Activated T-helper 17 cell treated with anti-CD3 and anti-CD28 coated beads, Interleukin-2, amount 50 U/mL, for 72 hours (primary cell): ENCODE results near the gene MBD5. TPM values are rescaled to one million over a fixed set of nuclear protein-coding genes. Genes with fewer than 3 reads are reported as not detected.

Source experiments
- ATAC-seq: fragments of 150-1000 bp; cut with Tn5 transposase; replicated peaks from 2 replicates; pipeline ENCODE4 v1.10.0; 2021; ENCODE audit warnings: mild to moderate bottlenecking, moderate library complexity
- H3K27ac Mint-ChIP-seq: one replicate; pipeline ENCODE4 v1.8.0; 2022; ENCODE audit warnings: mixed read lengths
- H3K27me3 Mint-ChIP-seq: one replicate; pipeline ENCODE4 v1.8.0; 2022; ENCODE audit warnings: mixed read lengths
- H3K36me3 Mint-ChIP-seq: one replicate; pipeline ENCODE4 v1.8.0; 2022; ENCODE audit warnings: low read depth, mild to moderate bottlenecking, mixed read lengths
- H3K4me1 Mint-ChIP-seq: one replicate; pipeline ENCODE4 v1.8.0; 2022; ENCODE audit warnings: mixed read lengths
- H3K4me3 Mint-ChIP-seq: one replicate; pipeline ENCODE4 v1.8.0; 2022; ENCODE audit warnings: mild to moderate bottlenecking, mixed read lengths
- H3K9me3 Mint-ChIP-seq: one replicate; pipeline ENCODE4 v1.8.0; 2022; ENCODE audit warnings: mixed read lengths
- total RNA-seq, 2 donors: library from RNA; stranded (reverse); gene quantifications; one replicate each; pipeline ENCODE4 v1.2.3, GENCODE V29; 2022

Gene MBD5
- total RNA-seq, 2 donors from 2014 or later = 33.5 to 55.7 TPM

DNA sequence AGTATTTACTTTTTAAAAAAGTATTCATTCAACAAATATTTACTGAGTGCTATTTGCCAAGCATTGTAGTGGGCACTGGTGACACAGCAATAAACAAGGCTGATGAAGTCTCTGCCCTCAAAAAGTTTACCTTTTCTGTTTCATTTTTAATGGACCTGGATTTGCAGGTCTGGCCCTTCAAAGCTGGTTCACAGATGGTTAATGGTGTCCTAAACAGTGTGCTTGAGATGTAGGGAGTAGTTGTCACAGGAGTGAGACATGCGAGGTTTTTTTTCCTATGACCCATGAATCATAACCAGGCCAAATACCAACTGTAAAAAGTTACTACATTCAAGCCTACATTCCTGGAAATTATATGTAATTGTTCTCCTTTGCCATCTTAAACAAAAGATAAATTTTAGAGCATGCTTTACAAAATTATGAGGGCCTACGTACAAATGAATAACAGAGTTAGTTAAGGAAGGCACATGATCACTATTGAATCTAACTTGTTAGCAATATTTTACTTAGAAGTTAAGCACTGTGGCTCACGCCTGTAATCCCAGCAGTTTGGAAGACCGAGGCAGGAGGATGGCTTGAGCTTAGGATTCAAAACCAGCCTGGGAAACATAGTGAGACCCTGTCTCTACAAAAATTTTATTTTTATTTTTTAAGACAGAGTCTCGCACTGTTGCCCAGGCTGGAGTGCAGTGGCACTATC, 223.9 kb downstream of the MBD5 start:
- Mint-ChIP-seq H3K4me3 (no peak overlapping the region), H3K9me3 (peaks cover 3% of the 10 kb centered on the region), H3K27me3 (no peaks in the 10 kb centered on the region), H3K36me3 (peaks cover 20% of the 10 kb centered on the region), H3K4me1 (no peaks in the 10 kb centered on the region), H3K27ac (no peak overlapping the region)
- no peak for ATAC-seq

DNA sequence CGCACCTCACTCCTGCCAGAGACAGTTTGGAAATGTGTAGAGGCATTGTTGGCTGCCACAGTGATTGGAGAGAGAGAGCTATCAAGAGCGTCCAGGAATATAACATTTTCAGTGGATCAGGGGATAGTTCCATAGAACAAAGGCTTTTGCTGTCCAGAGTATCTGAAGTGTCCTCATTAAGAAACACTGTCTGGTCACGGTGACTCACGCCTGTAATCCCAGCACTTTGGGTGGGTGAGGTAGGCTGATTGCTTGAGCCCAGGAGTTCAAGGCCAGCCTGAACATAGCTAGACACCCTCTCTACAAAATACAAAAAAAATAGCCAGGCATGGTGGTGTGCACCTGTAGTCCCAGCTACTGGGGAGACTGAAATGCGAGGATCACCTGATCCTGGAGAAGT, 231.1 kb downstream of the MBD5 start:
- H3K27me3 Mint-ChIP-seq = no peaks in the 10 kb centered on the region
- peaks cover 29% of the 10 kb centered on the region for H3K36me3 Mint-ChIP-seq
- H3K4me3 Mint-ChIP-seq = no peak overlapping the region
- no peak overlapping the region for H3K27ac Mint-ChIP-seq
- no peaks in the 10 kb centered on the region for H3K4me1 Mint-ChIP-seq
- ATAC-seq = no peak
- H3K9me3 Mint-ChIP-seq = peaks cover 12% of the 10 kb centered on the region

DNA sequence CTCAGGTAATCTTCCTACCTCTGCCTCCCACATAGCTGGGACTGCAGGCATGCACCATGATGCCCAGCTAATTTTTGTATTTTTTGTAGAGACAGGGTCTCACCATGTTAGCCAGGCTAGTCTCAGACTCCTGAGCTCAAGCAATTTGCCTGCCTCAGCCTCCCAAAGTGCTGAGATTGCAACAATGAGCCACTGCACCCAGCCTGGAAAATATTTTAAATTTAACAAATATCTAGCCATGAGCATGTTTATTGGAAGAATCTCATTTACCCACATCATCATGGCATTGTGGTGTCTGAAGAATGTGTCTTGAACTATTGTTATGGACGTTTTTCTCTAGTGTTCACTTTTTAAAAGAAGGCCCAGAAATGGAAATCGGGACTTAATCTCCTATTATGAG, 231.8 kb downstream of the MBD5 start:
- Mint-ChIP-seq H3K36me3 (peaks cover 29% of the 10 kb centered on the region), H3K9me3 (peaks cover 12% of the 10 kb centered on the region), H3K27me3 (no peaks in the 10 kb centered on the region), H3K4me3 (no peak overlapping the region), H3K4me1 (no peaks in the 10 kb centered on the region), H3K27ac (no peak overlapping the region)
- no peak for ATAC-seq

DNA sequence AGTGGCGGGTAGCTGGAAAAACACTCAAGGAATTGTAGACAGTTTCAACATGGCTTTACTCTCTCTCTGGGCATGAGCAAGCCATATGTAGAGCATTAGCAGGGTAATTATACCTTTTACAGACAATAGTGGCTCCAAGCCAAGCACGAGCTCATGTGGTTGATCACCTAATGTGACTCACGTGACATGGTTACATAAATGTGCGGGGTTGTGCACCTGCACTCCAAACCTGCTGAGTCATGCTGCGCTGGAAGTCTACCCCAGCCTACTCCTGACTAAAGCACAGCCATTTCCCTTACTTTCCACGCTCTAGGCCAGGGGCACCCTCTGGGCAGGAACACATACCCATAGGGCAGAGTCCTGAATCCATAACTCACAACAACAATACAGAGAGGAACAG, 232.8 kb downstream of the MBD5 start:
- Mint-ChIP-seq H3K4me1 (no peaks in the 10 kb centered on the region), H3K27ac (no peak overlapping the region), H3K27me3 (no peaks in the 10 kb centered on the region), H3K4me3 (no peak overlapping the region), H3K9me3 (peaks cover 12% of the 10 kb centered on the region), H3K36me3 (peaks cover 29% of the 10 kb centered on the region)
- no peak for ATAC-seq

DNA sequence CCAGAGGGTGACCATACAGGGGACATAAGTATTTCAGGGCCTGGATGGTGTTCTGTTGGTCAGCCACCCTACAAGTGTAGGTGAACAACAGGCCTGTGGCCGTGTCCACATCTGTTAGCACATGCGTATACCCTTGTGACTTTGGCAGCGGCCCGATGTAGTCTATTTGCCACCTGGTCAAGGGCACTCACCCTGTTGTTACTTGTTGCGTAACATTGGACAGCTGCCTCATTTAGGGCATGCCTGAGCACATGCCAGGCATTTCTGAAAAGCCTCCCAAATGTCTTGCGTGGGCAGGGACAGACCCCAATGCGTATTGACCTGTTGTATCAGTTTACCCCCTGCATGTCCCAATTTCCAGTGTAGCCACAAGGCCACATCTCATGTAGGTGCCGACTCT, 235.0 kb downstream of the MBD5 start:
- Mint-ChIP-seq H3K27me3 (no peaks in the 10 kb centered on the region), H3K4me3 (no peak overlapping the region), H3K4me1 (no peaks in the 10 kb centered on the region), H3K9me3 (peaks cover 16% of the 10 kb centered on the region), H3K27ac (no peak overlapping the region), H3K36me3 (peaks cover 24% of the 10 kb centered on the region)
- no peak for ATAC-seq

DNA sequence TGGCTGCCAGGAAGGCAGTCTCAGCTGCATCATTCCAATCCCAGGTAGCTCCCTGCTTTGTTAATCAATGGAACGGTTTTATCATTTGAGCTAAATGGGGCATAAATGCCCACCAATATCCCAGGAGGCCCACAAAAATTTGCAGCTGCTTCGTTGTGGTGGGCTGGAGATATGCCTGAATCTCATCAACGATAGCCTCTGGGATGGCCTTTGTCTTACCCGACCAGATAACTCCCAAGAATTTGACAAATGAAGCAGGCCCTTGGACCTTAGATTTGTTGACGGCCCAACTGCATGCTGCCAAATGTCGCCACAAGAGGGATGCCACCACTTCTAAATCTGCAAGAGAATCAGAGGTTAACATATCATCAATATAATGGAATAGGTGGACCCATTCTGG, 236.4 kb downstream of the MBD5 start:
- H3K9me3 Mint-ChIP-seq = peaks cover 16% of the 10 kb centered on the region
- ATAC-seq = no peak
- H3K27me3 Mint-ChIP-seq = no peaks in the 10 kb centered on the region
- no peak overlapping the region for H3K27ac Mint-ChIP-seq
- no peak overlapping the region for H3K4me3 Mint-ChIP-seq
- H3K4me1 Mint-ChIP-seq = no peaks in the 10 kb centered on the region
- peaks cover 17% of the 10 kb centered on the region for H3K36me3 Mint-ChIP-seq

DNA sequence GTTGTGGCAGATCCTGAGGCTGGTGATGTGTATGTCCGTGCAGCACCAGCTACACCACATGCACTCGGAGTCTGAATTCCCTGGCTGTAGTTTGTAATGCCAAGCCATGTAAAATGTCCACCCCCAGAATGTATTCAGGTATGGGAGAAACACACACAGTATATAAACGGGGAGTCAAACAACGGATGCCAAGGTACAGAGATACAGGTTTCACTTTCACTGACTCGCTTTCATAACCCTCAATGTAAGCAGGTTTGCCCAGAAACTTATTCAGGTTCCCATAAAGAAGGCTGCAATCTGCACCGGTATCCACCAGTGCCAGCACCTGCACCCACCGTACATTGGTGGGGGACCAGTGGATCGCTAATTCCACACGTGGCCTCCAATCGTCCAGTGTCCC, 237.2 kb downstream of the MBD5 start:
- Mint-ChIP-seq H3K27me3 (no peaks in the 10 kb centered on the region), H3K4me1 (no peaks in the 10 kb centered on the region), H3K9me3 (peaks cover 12% of the 10 kb centered on the region), H3K27ac (no peak overlapping the region), H3K36me3 (peaks cover 15% of the 10 kb centered on the region), H3K4me3 (no peak overlapping the region)
- no peak for ATAC-seq

DNA sequence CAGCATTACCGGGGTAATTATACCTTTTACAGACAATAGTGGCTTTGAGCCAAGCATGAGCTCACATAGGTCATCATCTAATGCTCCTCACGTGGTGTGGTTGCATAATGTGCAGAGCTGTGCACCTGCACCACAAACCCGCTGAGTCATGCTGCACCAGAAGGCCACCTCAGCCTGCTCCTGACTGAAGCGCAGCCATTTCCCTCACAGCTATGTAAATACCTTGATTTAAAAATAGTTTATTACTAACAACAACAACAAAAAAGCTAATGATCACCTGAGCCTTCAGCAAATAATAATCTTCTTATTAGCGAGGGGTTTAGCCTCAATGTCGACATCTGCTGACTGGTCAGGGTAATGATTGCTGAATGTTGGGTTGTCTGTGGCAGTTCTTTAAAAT, 238.8 kb downstream of the MBD5 start:
- Mint-ChIP-seq H3K9me3 (peaks cover 4% of the 10 kb centered on the region), H3K27me3 (no peaks in the 10 kb centered on the region), H3K4me1 (no peaks in the 10 kb centered on the region), H3K4me3 (no peak overlapping the region), H3K27ac (no peak overlapping the region), H3K36me3 (peaks cover 5% of the 10 kb centered on the region)
- ATAC-seq = no peak

DNA sequence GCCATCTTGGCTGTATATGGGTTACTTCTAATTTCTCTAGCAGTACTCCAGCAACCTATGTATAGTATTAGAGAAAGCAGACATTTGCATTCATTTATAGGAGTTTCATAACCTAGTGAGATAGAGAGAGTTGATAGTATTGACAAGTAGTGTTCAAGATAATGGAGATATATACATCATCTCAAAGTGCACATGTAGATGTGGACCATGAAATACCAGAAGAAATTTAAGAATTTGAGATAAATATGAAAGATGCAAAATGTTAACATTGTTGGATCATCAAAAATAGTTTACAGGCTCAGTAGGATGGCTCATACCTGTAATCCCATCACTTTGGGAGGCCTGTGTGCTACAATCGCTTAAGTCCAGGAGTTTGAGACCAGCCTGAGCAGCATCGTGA, 243.0 kb downstream of the MBD5 start:
- no peak for ATAC-seq
- Mint-ChIP-seq H3K36me3 (peaks cover 5% of the 10 kb centered on the region), H3K9me3 (peaks cover 4% of the 10 kb centered on the region), H3K4me3 (no peak overlapping the region), H3K4me1 (no peaks in the 10 kb centered on the region), H3K27me3 (no peaks in the 10 kb centered on the region), H3K27ac (no peak overlapping the region)

DNA sequence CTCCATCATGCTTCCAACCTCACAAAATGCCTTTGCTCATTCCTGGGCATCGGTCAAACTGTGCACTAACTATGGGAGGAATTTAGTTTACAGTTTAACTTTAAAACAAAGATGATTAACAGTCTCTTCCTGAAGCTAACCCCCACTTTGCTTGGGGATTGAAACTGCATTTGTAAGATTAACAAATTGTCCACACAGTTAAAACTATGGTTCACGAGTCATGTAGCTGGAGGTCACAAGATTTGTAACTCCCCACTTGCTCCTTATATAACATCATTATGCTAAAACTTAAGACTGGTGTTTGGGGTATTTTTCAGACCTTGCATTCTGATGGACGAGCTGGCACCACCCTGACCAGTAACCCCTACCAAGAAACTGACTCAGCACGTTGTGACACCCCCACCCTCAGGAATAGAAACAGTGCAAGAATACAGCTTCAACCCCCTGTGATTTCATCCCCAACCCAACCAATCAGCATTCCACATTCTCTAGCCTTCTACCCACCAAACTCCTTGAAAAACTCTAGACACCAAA, 252.3 kb downstream of the MBD5 start:
- H3K4me3 Mint-ChIP-seq = no peak overlapping the region
- no peaks in the 10 kb centered on the region for H3K4me1 Mint-ChIP-seq
- ATAC-seq = no peak
- H3K9me3 Mint-ChIP-seq = no peaks in the 10 kb centered on the region
- H3K36me3 Mint-ChIP-seq = peaks cover 22% of the 10 kb centered on the region
- H3K27me3 Mint-ChIP-seq = no peaks in the 10 kb centered on the region
- no peak overlapping the region for H3K27ac Mint-ChIP-seq

DNA sequence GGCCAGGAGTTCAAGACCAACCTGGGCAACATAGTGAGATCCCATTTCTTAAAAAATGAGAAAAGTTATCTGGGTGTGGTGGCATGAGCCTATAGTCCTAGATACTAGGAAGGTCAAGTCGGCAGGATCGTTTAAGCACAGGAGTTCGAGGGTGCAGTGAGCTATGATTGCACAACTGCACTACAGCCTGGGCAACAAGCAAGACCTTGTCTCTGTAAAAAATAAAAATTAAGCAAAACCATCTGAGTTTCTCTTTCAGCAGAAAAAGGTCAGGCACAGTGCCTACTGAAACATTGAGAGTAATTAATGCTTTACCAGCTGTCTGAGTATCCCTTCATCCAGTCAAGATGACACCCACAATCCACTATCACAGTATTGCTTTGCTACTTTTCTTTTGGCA, 258.3 kb downstream of the MBD5 start:
- no peaks in the 10 kb centered on the region for H3K9me3 Mint-ChIP-seq
- no peaks in the 10 kb centered on the region for H3K36me3 Mint-ChIP-seq
- H3K4me1 Mint-ChIP-seq = no peaks in the 10 kb centered on the region
- no peak for ATAC-seq
- no peak overlapping the region for H3K27ac Mint-ChIP-seq
- no peaks in the 10 kb centered on the region for H3K27me3 Mint-ChIP-seq
- H3K4me3 Mint-ChIP-seq = no peak overlapping the region

DNA sequence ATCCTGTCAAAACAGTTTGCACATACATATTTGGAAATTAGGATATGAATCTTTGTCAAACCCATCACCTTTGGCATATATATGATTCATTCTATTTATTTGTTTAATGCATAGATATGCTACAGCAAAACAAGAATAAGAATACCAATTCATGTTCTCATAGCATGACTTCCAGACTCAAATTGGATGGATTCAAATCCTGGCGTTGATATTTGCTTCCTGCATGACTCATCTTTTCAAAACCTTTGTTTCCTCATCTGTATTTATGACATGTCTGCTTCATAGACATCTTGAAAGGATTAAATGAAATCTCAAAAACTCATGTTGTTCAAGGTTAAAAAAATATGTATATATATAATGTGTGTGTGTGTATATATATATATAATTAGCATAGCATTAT, 261.3 kb downstream of the MBD5 start:
- no peak for ATAC-seq
- Mint-ChIP-seq H3K27me3 (no peaks in the 10 kb centered on the region), H3K36me3 (peaks cover 11% of the 10 kb centered on the region), H3K4me1 (no peaks in the 10 kb centered on the region), H3K9me3 (peaks cover 3% of the 10 kb centered on the region), H3K4me3 (no peak overlapping the region), H3K27ac (no peak overlapping the region)

DNA sequence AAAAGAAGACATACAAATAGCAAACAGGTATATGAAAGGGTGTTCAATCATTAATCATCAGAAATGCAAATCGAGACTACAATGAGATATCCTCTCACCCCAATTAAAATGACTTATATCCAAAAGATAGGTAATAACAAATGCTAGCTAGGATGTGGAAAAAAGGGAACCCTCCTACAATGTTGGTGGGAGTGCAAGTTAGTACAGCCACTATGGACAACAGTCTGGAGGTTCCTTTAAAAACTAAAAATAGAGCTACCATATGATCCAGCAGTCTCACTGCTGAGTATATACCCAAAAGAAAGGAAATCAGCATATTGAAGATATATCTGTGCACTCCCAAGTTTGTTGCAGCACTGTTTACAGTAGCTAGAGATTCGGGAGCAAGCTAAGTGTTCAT, 271.5 kb downstream of the MBD5 start:
- no peaks in the 10 kb centered on the region for H3K4me1 Mint-ChIP-seq
- no peaks in the 10 kb centered on the region for H3K27me3 Mint-ChIP-seq
- peaks cover 8% of the 10 kb centered on the region for H3K36me3 Mint-ChIP-seq
- no peak for ATAC-seq
- no peak overlapping the region for H3K4me3 Mint-ChIP-seq
- H3K9me3 Mint-ChIP-seq = no peaks in the 10 kb centered on the region
- H3K27ac Mint-ChIP-seq = no peak overlapping the region

DNA sequence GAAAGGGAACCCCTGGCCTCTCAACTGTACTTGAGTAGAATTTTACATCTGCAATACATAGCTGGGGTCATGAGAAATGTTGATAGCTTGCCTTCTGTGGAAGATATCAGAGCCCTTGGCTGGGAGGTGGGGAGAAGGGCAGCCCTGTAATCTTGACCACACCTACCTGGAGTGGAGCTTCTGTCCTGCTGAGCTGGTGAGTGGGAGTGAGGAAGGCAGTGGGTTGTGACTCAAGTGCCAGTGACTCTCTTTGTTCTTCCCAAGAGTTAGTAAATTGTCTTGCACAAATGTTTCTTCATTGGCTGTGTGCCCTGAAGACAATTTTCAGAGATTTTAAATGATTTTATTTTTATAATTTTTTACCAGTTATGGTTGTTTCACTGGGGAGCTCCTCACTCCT, 277.3 kb downstream of the MBD5 start:
- Mint-ChIP-seq H3K36me3 (peaks cover 6% of the 10 kb centered on the region), H3K27ac (no peak overlapping the region), H3K27me3 (no peaks in the 10 kb centered on the region), H3K9me3 (no peaks in the 10 kb centered on the region), H3K4me3 (no peak overlapping the region), H3K4me1 (peaks cover 4% of the 10 kb centered on the region)
- ATAC-seq = no peak

DNA sequence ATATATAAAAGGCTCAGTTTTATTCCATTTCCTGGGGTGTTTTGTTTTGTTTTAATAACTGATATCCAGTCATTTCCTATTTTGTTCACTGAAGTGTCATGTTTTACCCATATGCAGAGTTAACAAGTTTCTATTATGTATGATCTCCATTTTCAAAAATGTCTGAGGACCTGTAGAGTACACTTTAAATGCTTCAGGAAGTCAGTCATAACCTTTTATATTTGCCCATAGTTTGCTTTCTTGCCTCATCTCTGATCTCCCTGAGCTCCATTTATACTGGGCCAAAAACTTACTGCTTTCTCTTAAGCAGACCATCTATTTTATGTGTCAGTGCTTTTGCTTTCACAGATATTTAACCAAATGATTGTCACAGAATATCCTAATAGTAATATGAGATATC, 278.7 kb downstream of the MBD5 start:
- peaks cover 4% of the 10 kb centered on the region for H3K4me1 Mint-ChIP-seq
- H3K4me3 Mint-ChIP-seq = no peak overlapping the region
- H3K27ac Mint-ChIP-seq = no peak overlapping the region
- no peak for ATAC-seq
- no peaks in the 10 kb centered on the region for H3K9me3 Mint-ChIP-seq
- H3K27me3 Mint-ChIP-seq = no peaks in the 10 kb centered on the region
- H3K36me3 Mint-ChIP-seq = peaks cover 6% of the 10 kb centered on the region

DNA sequence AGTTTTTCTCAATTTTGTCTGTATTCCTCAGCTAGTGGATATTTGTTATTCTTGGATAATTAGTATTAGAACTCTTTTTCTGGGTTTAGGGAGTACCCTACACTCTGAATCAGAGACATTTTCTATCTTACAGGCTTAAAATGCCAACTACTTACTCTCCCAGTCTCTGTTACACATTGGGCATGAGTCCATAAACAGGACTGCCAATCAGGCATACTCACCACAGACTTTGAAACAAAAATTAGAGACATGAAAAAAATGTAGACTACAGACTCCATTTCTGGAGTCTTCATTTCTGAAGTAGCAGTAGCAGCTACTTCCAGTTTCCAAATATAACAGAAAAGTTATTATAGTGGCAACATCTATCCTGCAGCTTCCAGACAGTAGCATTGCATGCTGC, 279.7 kb downstream of the MBD5 start:
- H3K4me1 Mint-ChIP-seq = peaks cover 4% of the 10 kb centered on the region
- H3K9me3 Mint-ChIP-seq = no peaks in the 10 kb centered on the region
- H3K36me3 Mint-ChIP-seq = peaks cover 6% of the 10 kb centered on the region
- H3K27ac Mint-ChIP-seq = no peak overlapping the region
- ATAC-seq = no peak
- H3K4me3 Mint-ChIP-seq = no peak overlapping the region
- no peaks in the 10 kb centered on the region for H3K27me3 Mint-ChIP-seq
